H9 (cell line): ENCODE data around the gene MCAM. TPM values are rescaled to one million over a fixed set of nuclear protein-coding genes. Genes with fewer than 3 reads are reported as not detected.

ENCODE experiments used
- DNase-seq: peaks from one replicate; pipeline ENCODE4 v3.0.0-alpha.2; 2017
- H2AFZ ChIP-seq: one replicate; pipeline ENCODE4 v1.6.1; 2013; ENCODE audit warnings: mild to moderate bottlenecking, low read length, control low read depth, moderate library complexity
- H2AK5ac ChIP-seq: 2 replicates; pipeline ENCODE4 v1.6.1; 2013; ENCODE audit warnings: low read length, control low read depth, mixed read lengths; ENCODE audit not compliant: insufficient read length
- H2BK120ac ChIP-seq: one replicate; pipeline ENCODE4 v1.6.1; 2013; ENCODE audit warnings: low read depth, mild to moderate bottlenecking, low read length, control low read depth, inconsistent platforms; ENCODE audit not compliant: poor library complexity, severe bottlenecking
- H2BK12ac ChIP-seq: 2 replicates; pipeline ENCODE4 v1.6.1; 2013; ENCODE audit warnings: low read length, control low read depth, mixed read lengths, low read depth; ENCODE audit not compliant: insufficient read length
- H2BK15ac ChIP-seq: 2 replicates; pipeline ENCODE4 v1.6.1; 2013; ENCODE audit warnings: low read depth, low read length, control low read depth
- H2BK20ac ChIP-seq: one replicate; pipeline ENCODE4 v1.6.1; 2013; ENCODE audit warnings: low read depth, mild to moderate bottlenecking, low read length, control low read depth, inconsistent platforms; ENCODE audit not compliant: poor library complexity, severe bottlenecking
- H2BK5ac ChIP-seq: 2 replicates; pipeline ENCODE4 v1.6.1; 2013; ENCODE audit warnings: low read length, control low read depth, mixed read lengths; ENCODE audit not compliant: insufficient read length
- H3K14ac ChIP-seq: 2 replicates; pipeline ENCODE4 v1.6.1; 2013; ENCODE audit warnings: low read length, control low read depth; ENCODE audit not compliant: insufficient read depth
- H3K18ac ChIP-seq: 2 replicates; pipeline ENCODE4 v1.6.1; 2013; ENCODE audit warnings: low read depth, mild to moderate bottlenecking, mixed read lengths, low read length, control low read depth; ENCODE audit not compliant: insufficient read length
- H3K23ac ChIP-seq: 2 replicates; pipeline ENCODE4 v1.6.1; 2013; ENCODE audit warnings: low read length, control low read depth, mixed read lengths, low read depth; ENCODE audit not compliant: insufficient read length
- H3K23me2 ChIP-seq: 2 replicates; pipeline ENCODE4 v1.6.1; 2013; ENCODE audit warnings: low read depth, mild to moderate bottlenecking, mixed read lengths, low read length, control low read depth; ENCODE audit not compliant: insufficient read length, poor library complexity, severe bottlenecking
- H3K27ac ChIP-seq: 2 replicates; pipeline ENCODE4 v1.5.1; 2013; ENCODE audit warnings: low read length, control low read depth, mixed read lengths, low read depth; ENCODE audit not compliant: insufficient read length
- H3K27me3 ChIP-seq: 2 replicates; pipeline ENCODE4 v1.6.1; 2013; ENCODE audit warnings: low read length, control low read depth, inconsistent platforms; ENCODE audit not compliant: insufficient read depth
- H3K4ac ChIP-seq: 2 replicates; pipeline ENCODE4 v1.6.1; 2013; ENCODE audit warnings: low read depth, mild to moderate bottlenecking, control low read depth, inconsistent platforms, low read length, moderate library complexity
- H3K4me1 ChIP-seq: 2 replicates; pipeline ENCODE4 v1.6.1; 2013; ENCODE audit warnings: low read length, control low read depth, inconsistent platforms; ENCODE audit not compliant: insufficient read depth
- H3K4me2 ChIP-seq: 2 replicates; pipeline ENCODE4 v1.6.1; 2013; ENCODE audit warnings: low read length, control low read depth, mixed read lengths; ENCODE audit not compliant: insufficient read length, insufficient read depth
- H3K56ac ChIP-seq: 2 replicates; pipeline ENCODE4 v1.6.1; 2013; ENCODE audit warnings: low read depth, mild to moderate bottlenecking, mixed read lengths, low read length, control low read depth; ENCODE audit not compliant: insufficient read length
- H3K79me1 ChIP-seq: 2 replicates; pipeline ENCODE4 v1.6.1; 2013; ENCODE audit warnings: low read depth, mild to moderate bottlenecking, moderate library complexity, low read length, control low read depth, inconsistent platforms; ENCODE audit not compliant: insufficient read depth, poor library complexity, severe bottlenecking
- H3K79me2 ChIP-seq: 2 replicates; pipeline ENCODE4 v1.6.1; 2013; ENCODE audit warnings: low read length, control low read depth, inconsistent platforms; ENCODE audit not compliant: insufficient read depth
- H3K9ac ChIP-seq: 2 replicates; pipeline ENCODE4 v1.6.1; 2013; ENCODE audit warnings: low read length, control low read depth, mixed read lengths; ENCODE audit not compliant: insufficient read length; ENCODE audit errors: extremely low read depth
- H3K9me3 ChIP-seq: one replicate; pipeline ENCODE4 v1.6.1; 2013; ENCODE audit warnings: low read depth, low read length, inconsistent platforms; ENCODE audit not compliant: control insufficient read depth
- H3T11ph ChIP-seq: one replicate; pipeline ENCODE4 v1.6.1; 2013; ENCODE audit warnings: mild to moderate bottlenecking, low read length, control low read depth, inconsistent platforms
- H4K20me1 ChIP-seq: one replicate; pipeline ENCODE4 v1.6.1; 2013; ENCODE audit not compliant: control insufficient read depth, insufficient read length, insufficient read depth
- H4K5ac ChIP-seq: 2 replicates; pipeline ENCODE4 v1.6.1; 2013; ENCODE audit warnings: low read depth, mild to moderate bottlenecking, mixed read lengths, low read length, control low read depth; ENCODE audit not compliant: insufficient read length
- H4K8ac ChIP-seq: replicated peaks from 2 replicates; pipeline ENCODE4 v1.6.1; 2013; ENCODE audit warnings: low read length, control low read depth, mixed read lengths, low read depth; ENCODE audit not compliant: insufficient read length
- H4K91ac ChIP-seq: 2 replicates; pipeline ENCODE4 v1.6.1; 2013; ENCODE audit warnings: low read depth, mild to moderate bottlenecking, moderate library complexity, mixed read lengths, low read length, control low read depth; ENCODE audit not compliant: insufficient read length
- H3K27ac Mint-ChIP-seq, 3 experiments: 2 replicates in 2 of 3; 3 replicates in 1 of 3; pipeline ENCODE4 v1.8.0; 2020 to 2021; ENCODE audit warnings: mixed read lengths in 3 of 3, mild to moderate bottlenecking in 1 of 3, moderate library complexity in 1 of 3
- H3K27me3 Mint-ChIP-seq: 2 replicates; pipeline ENCODE4 v1.8.0; 2021; ENCODE audit warnings: low read depth, mild to moderate bottlenecking, moderate library complexity, mixed read lengths
- H3K36me3 Mint-ChIP-seq, 3 experiments: 2 replicates in 2 of 3; 3 replicates in 1 of 3; pipeline ENCODE4 v1.8.0; 2020 to 2021; ENCODE audit warnings: low read depth in 3 of 3, mixed read lengths in 3 of 3; ENCODE audit not compliant: insufficient read depth in 1 of 3
- H3K4me1 Mint-ChIP-seq, 2 experiments: 2 replicates each; pipeline ENCODE4 v1.8.0; 2020; ENCODE audit warnings: mixed read lengths in 2 of 2
- H3K4me3 Mint-ChIP-seq, 2 experiments: 2 replicates in 1 of 2; 3 replicates in 1 of 2; pipeline ENCODE4 v1.8.0; 2020 to 2021; ENCODE audit warnings: mild to moderate bottlenecking in 2 of 2, mixed read lengths in 2 of 2, moderate library complexity in 1 of 2
- H3K9me3 Mint-ChIP-seq, 2 experiments: 2 replicates in 1 of 2; 3 replicates in 1 of 2; pipeline ENCODE4 v1.8.0; 2020; ENCODE audit warnings: mild to moderate bottlenecking in 2 of 2, mixed read lengths in 2 of 2, moderate library complexity in 1 of 2
- WGBS: extraction: QIAGEN DNeasy Blood & Tissue Kit; methylation state at CpG from one replicate; pipeline ENCODE4 v1.1.7; 2013; ENCODE audit warnings: missing lambda C conversion rate, low lambda C conversion rate, mixed read lengths; ENCODE audit not compliant: insufficient read length; ENCODE audit errors: extremely low coverage; 5-methylcytosine and 5-hydroxymethylcytosine counted together
- total RNA-seq: library from RNA; stranded (reverse); gene quantifications from 2 replicates; pipeline ENCODE4 v1.2.1, GENCODE V29; 2021
- TF ChIP-seq, protein P1 (sequence below): fragments of 200-600 bp; sonication (generic); conservative IDR thresholded peaks from 3 replicates; pipeline ENCODE4 v1.8.0; 2021; ENCODE audit warnings: antibody characterized with exemption, mild to moderate bottlenecking

MCAM gene
- total RNA-seq, 1 experiment from 2014 or later: 21.5 TPM

DNA sequence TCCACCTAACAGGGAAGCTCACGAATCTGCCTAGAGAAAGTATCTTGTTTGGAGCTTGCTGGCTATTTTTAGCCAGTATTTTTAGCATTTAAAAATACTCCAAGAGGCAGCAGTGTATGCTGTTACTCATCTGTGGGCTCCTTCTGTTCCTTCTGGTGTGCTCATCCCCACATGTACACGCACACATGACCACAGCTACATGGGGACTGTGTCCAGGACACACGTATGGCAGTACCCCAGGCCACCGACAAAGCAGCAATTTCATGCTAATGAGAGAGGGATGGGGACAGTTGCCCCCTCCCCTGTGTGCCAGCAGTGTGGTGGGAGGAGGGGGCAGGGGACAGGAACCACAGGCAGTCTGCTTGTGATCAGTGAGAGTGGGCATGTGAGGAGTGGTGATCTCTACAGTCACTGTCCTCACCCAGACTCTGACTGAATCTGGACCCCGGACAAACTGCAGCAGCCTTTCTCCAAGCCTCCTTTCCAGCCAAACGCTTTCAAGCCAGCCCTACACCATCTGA, 48.2 kb upstream of the MCAM start:
- H3K4ac ChIP-seq: no peak overlapping the region
- peaks cover 53 to 59% of the 10 kb centered on the region in 2 experiments for H3K4me1 Mint-ChIP-seq
- H3K27ac ChIP-seq: no peak overlapping the region

More for the DNA sequence above, 48.2 kb upstream of the MCAM start:
- H3K79me2 ChIP-seq: no peaks in the 10 kb centered on the region
- H3K9ac ChIP-seq: no peak overlapping the region
- H2BK5ac ChIP-seq: no peak overlapping the region
- H4K91ac ChIP-seq: no peak overlapping the region
- peaks cover 0 to 6% (median 2%) of the 10 kb centered on the region in 3 experiments; a peak in 5 of 7 replicates for H3K36me3 Mint-ChIP-seq
- peaks cover 7% of the 10 kb centered on the region; the same call in 1 of the 2 replicates for H3K4me1 ChIP-seq
- no peak overlapping the region for H3T11ph ChIP-seq
- H3K27ac Mint-ChIP-seq: no peak overlapping the region
- no peak overlapping the region for H4K8ac ChIP-seq
- H3K23ac ChIP-seq: no peak overlapping the region
- peaks cover 4% of the 10 kb centered on the region for H3K23me2 ChIP-seq
- H2AK5ac ChIP-seq: no peak overlapping the region
- H2AFZ ChIP-seq: no peak overlapping the region
- TF ChIP-seq, protein P1, sequence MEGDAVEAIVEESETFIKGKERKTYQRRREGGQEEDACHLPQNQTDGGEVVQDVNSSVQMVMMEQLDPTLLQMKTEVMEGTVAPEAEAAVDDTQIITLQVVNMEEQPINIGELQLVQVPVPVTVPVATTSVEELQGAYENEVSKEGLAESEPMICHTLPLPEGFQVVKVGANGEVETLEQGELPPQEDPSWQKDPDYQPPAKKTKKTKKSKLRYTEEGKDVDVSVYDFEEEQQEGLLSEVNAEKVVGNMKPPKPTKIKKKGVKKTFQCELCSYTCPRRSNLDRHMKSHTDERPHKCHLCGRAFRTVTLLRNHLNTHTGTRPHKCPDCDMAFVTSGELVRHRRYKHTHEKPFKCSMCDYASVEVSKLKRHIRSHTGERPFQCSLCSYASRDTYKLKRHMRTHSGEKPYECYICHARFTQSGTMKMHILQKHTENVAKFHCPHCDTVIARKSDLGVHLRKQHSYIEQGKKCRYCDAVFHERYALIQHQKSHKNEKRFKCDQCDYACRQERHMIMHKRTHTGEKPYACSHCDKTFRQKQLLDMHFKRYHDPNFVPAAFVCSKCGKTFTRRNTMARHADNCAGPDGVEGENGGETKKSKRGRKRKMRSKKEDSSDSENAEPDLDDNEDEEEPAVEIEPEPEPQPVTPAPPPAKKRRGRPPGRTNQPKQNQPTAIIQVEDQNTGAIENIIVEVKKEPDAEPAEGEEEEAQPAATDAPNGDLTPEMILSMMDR: no peak
- H3K14ac ChIP-seq: no peak overlapping the region
- H3K18ac ChIP-seq: no peak overlapping the region
- no peak overlapping the region for H3K4me2 ChIP-seq
- WGBS: no CpG with 5 or more reads among the region's 6 CpGs
- H4K5ac ChIP-seq: no peak overlapping the region
- H2BK12ac ChIP-seq: no peak overlapping the region
- H3K9me3 ChIP-seq: no peaks in the 10 kb centered on the region
- no peak overlapping the region for H2BK15ac ChIP-seq
- DNase-seq: no peak
- peaks cover 2 to 5% of the 10 kb centered on the region in 2 experiments; a peak in 2 of 5 replicates for H3K9me3 Mint-ChIP-seq
- peaks cover 23% of the 10 kb centered on the region; the same call in 1 of the 2 replicates for H3K27me3 ChIP-seq
- peaks cover 4% of the 10 kb centered on the region for H4K20me1 ChIP-seq
- no peak overlapping the region for H3K56ac ChIP-seq
- H2BK120ac ChIP-seq: no peak overlapping the region
- H3K79me1 ChIP-seq: no peaks in the 10 kb centered on the region
- no peak overlapping the region for H2BK20ac ChIP-seq
- peaks cover 67% of the 10 kb centered on the region for H3K27me3 Mint-ChIP-seq
- peak overlapping the region in 1 of 2 experiments; percentile 83; a peak in 2 of 5 replicates for H3K4me3 Mint-ChIP-seq
